ENCODE data around the gene DUSP15. TPM values are rescaled to one million over a fixed set of nuclear protein-coding genes. Genes with fewer than 3 reads are reported as not detected.
"Not testable (repeated sequence)": the region's sequence is repeated elsewhere in the genome, so short reads cannot be mapped to it uniquely, and the experiment has no call there.

Gene DUSP15
- total RNA-seq, 1 donor, result not detected

DNA sequence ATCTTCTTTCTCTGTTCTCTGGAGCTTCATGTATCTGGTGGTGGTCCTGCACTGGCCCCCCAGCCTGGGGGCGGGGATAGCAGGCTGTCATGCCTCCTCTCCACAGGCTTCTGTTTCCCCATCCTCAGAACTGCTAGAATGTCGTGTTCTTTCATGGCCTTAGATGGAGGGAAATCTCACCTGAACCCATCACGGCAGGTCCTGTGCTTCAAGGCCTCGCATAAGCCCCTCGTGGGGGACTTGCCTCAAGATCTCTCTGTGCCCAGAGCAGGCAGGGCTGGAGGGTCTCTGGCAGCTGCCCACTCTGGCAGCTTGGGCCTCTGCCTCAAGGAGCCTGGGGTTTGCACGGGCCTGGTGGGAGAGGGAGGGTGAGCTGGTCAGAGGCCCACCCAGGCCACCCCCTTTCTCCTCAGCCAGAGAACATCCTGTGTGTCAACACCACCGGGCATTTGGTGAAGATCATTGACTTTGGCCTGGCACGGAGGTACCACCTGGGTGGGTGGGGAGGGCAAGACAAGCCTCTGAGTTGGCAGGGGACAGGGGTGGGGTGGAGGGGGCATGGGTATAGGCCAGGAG, 39.8 kb downstream of the DUSP15 start:
- no peaks in the 10 kb centered on the region for H3K27me3 ChIP-seq (ENCODE audit: insufficient read depth, low read length)
- no peaks in the 10 kb centered on the region for H3K9me3 ChIP-seq (ENCODE audit: low read depth, low read length)
- H3K4me3 ChIP-seq (ENCODE audit: low read length), result no peak overlapping the region
- peaks cover 3% of the 10 kb centered on the region for H3K4me1 ChIP-seq (ENCODE audit: insufficient read depth, low read length)

DNA sequence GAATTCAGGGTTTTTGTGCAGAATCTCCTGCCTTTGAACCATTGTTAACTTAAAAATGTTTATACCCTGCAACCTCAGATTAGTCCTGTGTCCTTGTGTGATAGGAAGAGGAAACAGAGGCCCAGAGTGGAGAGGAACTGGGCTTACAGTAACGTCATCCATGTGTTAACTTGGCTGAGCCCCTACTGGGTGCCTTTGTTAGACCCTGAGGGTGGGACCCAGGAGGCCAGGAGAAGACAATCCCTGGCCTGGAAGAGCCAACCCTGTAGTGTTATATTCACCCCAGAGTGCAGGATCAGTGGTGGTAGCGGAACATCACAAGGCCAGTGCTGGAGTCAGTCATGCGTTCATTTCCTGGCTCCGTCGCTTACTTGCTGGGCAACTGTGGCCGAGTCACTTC, 40.6 kb downstream of the DUSP15 start:
- Histone ChIP-seq H3K9me3 (ENCODE audit: low read depth, low read length) (no peaks in the 10 kb centered on the region), H3K27me3 (ENCODE audit: insufficient read depth, low read length) (no peaks in the 10 kb centered on the region), H3K4me1 (ENCODE audit: insufficient read depth, low read length) (no peaks in the 10 kb centered on the region), H3K4me3 (ENCODE audit: low read length) (no peak overlapping the region)

DNA sequence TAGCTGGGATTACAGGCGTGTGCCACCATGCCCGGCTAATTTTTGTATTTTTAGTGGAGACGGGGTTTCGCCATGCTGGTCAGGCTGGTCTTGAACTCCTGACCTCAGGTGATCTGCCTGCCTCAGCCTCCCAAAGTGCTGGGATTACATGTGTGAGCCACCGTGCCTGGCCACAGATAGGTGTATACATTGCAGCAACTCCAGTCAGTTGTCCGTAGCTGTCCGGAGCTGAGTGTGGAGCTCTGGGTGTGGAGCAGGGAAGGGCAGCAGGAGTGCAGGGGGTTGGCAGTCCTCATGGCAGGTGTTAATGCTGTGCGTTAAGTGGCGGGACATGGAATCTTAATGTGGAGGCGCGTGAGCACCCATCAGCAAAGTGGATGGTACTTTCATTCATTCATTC, 42.3 kb downstream of the DUSP15 start:
- H3K9me3 ChIP-seq (ENCODE audit: low read depth, low read length); H3K27me3 ChIP-seq (ENCODE audit: insufficient read depth, low read length); H3K4me3 ChIP-seq (ENCODE audit: low read length); H3K4me1 ChIP-seq (ENCODE audit: insufficient read depth, low read length): not testable (repeated sequence)

DNA sequence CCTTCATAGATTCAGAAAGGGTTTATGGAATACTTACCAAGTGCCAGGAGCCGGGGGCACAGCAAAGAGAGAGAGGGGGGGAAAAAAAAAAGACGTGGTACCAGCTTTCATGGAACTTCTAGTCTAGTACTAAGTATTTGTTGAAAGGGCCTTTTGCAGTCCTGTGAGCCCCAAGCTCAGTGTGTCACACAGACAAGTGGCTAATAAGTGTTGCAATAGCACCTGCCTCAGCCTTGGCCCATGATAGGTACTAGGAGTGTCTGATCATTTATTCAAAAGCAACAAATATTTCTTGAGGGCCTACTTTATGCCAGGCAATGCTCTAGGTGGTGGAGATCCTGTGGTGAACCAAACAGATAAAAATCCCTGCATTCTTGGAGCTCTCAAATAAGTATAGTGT, 43.3 kb downstream of the DUSP15 start:
- no peaks in the 10 kb centered on the region for H3K27me3 ChIP-seq (ENCODE audit: insufficient read depth, low read length)
- H3K4me1 ChIP-seq (ENCODE audit: insufficient read depth, low read length), result peaks cover 7% of the 10 kb centered on the region
- H3K9me3 ChIP-seq (ENCODE audit: low read depth, low read length), result no peaks in the 10 kb centered on the region
- H3K4me3 ChIP-seq (ENCODE audit: low read length), result no peak overlapping the region

DNA sequence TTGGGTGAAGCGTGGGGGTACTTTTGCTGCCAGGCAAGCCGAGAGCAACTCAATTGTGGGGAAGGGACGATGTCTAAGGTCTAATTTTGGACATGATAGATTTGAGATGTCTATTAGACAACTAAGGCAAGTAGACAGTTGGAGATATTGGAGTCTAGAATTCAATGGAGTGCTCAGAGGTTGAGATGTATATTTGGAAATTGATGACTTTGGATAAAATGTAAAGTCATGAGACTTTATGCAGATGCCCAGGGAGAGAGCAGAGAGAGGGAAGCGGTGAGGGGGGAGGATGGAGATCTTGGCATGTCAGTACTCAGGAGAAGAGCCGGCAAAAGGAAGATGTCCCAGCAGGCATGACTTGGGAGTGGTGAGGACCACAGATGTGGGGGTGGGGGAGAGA, 44.3 kb downstream of the DUSP15 start:
- Histone ChIP-seq H3K27me3 (ENCODE audit: insufficient read depth, low read length) (no peaks in the 10 kb centered on the region), H3K4me1 (ENCODE audit: insufficient read depth, low read length) (peaks cover 7% of the 10 kb centered on the region), H3K9me3 (ENCODE audit: low read depth, low read length) (no peaks in the 10 kb centered on the region), H3K4me3 (ENCODE audit: low read length) (no peak overlapping the region)

DNA sequence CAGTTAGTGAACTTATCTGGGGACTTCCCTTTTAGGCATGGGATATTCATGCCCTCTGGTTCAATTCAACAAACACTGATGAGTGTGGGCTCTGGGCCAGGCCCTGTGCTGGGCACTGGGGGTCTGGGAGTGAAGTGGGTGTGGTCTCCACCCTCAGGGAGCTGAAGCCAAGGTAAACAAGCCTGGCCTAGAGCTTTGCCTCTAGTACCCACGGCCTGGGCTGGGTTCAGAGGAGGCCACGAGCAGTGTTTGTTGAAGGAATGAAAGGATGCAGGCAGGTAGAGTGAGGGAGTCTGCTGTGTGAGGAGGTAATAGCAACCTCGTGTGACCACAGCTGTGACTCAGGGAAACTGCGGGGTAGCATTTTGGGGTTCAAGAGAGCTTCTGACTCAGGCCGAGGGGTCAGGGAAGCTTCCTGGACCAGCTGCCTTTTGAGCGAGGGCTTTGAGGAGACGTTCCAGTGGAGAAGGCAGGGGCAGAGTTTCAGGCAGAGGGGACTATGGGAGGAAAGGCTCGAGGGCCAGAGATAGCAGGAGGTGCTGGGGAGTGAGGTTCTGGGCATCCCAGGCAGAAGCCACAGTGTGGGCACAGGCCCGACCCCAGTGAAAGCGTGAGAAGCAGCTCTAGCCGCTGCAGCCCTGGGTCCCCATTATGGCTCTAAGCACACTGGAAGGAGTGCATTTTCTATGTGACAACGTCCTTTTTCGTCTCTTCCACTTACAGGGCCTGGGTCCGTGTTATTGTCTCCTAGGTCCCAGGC, 45.6 kb downstream of the DUSP15 start:
- Histone ChIP-seq H3K4me1 (ENCODE audit: insufficient read depth, low read length) (peaks cover 7% of the 10 kb centered on the region), H3K9me3 (ENCODE audit: low read depth, low read length) (no peaks in the 10 kb centered on the region), H3K4me3 (ENCODE audit: low read length) (no peak overlapping the region), H3K27me3 (ENCODE audit: insufficient read depth, low read length) (no peaks in the 10 kb centered on the region)

DNA sequence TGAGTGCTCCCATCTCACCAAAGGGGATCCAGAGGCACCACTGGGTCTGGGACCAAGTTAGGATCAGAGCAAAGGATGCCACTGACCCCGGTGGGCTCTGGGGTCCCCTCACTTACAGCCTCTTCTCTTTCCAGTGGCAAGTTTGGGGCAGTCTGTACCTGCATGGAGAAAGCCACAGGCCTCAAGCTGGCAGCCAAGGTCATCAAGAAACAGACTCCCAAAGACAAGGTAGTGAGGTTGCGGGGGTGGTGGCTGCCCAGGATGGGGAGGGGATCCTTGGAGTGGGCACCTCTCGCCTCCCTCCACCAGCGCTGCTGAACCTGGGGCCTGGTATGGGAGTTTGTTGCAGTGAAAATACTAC, 46.2 kb downstream of the DUSP15 start:
- Histone ChIP-seq H3K27me3 (ENCODE audit: insufficient read depth, low read length) (no peaks in the 10 kb centered on the region), H3K9me3 (ENCODE audit: low read depth, low read length) (no peaks in the 10 kb centered on the region), H3K4me1 (ENCODE audit: insufficient read depth, low read length) (peaks cover 7% of the 10 kb centered on the region), H3K4me3 (ENCODE audit: low read length) (no peak overlapping the region)

DNA sequence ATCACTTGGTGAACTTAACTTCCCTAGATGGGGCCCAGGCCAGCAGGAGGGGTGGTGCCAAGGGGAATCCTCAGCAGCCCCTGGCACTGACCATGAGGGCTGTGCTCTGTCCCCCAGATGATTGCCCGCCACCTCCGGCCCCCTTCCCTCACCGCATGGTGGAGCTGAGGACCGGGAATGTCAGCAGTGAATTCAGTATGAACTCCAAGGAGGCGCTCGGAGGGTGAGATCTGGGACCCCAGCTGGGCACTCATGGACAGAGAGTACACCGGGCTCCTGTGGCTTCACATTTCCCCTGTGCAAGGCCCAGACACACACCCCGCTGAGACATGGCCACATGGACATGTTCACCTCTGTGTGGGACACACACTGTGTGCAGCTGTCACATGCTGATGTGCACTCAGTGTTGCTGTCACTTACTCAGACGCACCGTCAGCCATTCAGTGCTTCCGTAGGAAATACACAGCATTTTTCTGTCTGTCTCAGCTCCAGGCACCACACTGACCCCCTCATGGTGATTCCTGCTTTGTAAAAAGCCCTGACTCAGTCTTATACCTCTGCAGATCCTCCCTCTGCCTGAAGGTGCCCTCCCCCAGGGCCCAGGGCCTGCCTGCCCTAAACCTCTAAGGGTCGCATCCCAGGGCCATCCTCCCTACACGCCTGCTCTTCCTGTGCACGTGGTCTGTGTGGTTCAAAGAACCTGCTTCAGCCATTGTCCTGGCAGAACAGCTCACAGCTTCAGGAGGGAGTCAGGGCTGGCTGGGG, 46.8 kb downstream of the DUSP15 start:
- no peak overlapping the region for H3K4me3 ChIP-seq (ENCODE audit: low read length)
- H3K4me1 ChIP-seq (ENCODE audit: insufficient read depth, low read length), result peaks cover 7% of the 10 kb centered on the region
- H3K27me3 ChIP-seq (ENCODE audit: insufficient read depth, low read length), result no peaks in the 10 kb centered on the region
- H3K9me3 ChIP-seq (ENCODE audit: low read depth, low read length), result no peaks in the 10 kb centered on the region

DNA sequence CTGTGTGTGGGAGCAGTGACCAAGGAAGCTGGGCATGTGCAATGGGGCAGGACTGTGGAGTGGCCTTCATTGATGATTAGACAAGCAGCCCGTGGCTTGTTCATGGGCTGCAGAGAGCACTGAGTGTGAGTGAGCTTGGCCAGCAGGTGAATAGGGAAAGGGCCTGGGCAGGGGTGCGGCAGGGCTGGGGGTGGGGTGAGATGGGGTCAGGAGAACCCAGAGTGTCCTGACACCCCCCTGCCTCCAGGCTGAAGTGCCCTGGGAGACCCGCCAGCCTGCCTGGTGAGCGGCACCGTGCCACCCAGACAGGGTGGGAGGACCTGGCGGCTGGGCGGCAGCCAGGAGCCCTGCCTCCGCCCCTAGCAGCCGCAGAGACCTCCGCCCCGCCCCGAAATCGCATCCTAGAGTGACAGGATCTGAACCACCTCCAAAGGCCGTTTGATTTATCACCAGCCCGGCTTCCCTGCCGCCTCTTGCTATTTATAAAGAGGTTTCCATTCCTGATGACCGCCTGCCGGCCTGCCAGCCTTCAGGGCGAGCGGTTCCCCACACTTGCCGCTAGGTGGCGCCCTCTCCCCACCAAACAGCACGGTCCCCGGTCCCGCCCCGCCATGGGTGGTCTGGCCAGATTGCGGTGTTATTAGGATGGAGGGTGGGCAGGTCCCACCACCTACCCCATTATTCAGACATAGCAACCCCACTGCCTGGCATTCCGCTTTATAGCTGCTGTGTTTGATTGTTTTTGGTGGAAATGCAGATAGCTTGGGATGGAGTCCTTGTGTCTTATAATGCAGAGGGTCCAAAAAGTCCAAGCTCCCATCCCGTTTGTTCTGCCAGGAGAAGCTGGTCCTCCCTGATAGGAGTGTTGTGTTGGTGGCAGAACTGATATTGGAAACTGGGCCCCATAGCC, 47.7 kb downstream of the DUSP15 start:
- no peaks in the 10 kb centered on the region for H3K9me3 ChIP-seq (ENCODE audit: low read depth, low read length)
- H3K4me3 ChIP-seq (ENCODE audit: low read length), result no peak overlapping the region
- H3K27me3 ChIP-seq (ENCODE audit: insufficient read depth, low read length), result no peaks in the 10 kb centered on the region
- peaks cover 7% of the 10 kb centered on the region for H3K4me1 ChIP-seq (ENCODE audit: insufficient read depth, low read length)

DNA sequence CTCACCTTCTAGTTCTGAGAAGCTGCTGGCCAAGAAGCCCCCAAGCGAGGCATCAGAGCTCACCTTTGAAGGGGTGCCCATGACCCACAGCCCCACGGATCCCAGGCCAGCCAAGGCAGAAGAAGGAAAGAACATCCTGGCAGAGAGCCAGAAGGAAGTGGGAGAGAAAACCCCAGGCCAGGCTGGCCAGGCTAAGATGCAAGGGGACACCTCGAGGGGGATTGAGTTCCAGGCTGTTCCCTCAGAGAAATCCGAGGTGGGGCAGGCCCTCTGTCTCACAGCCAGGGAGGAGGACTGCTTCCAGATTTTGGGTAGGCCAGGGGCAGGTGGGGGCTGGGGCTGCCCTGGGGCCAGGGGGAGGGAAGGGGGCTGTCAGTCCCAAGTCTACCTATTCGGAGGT, 48.9 kb downstream of the DUSP15 start:
- Histone ChIP-seq H3K4me1 (ENCODE audit: insufficient read depth, low read length) (peaks cover 7% of the 10 kb centered on the region), H3K4me3 (ENCODE audit: low read length) (no peak overlapping the region), H3K9me3 (ENCODE audit: low read depth, low read length) (no peaks in the 10 kb centered on the region), H3K27me3 (ENCODE audit: insufficient read depth, low read length) (no peaks in the 10 kb centered on the region)

DNA sequence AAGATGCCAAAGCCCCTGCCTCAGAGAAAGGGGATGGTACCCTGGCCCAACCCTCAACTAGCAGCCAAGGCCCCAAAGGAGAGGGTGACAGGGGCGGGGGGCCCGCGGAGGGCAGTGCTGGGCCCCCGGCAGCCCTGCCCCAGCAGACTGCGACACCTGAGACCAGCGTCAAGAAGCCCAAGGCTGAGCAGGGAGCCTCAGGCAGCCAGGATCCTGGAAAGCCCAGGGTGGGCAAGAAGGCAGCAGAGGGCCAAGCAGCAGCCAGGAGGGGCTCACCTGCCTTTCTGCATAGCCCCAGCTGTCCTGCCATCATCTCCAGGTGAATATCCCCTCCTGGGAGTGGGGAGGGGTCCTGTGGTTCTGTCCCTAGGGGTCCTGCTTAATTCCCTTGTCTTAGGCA, 50.1 kb downstream of the DUSP15 start:
- no peaks in the 10 kb centered on the region for H3K27me3 ChIP-seq (ENCODE audit: insufficient read depth, low read length)
- no peaks in the 10 kb centered on the region for H3K9me3 ChIP-seq (ENCODE audit: low read depth, low read length)
- H3K4me1 ChIP-seq (ENCODE audit: insufficient read depth, low read length), result peaks cover 7% of the 10 kb centered on the region
- H3K4me3 ChIP-seq (ENCODE audit: low read length), result no peak overlapping the region

DNA sequence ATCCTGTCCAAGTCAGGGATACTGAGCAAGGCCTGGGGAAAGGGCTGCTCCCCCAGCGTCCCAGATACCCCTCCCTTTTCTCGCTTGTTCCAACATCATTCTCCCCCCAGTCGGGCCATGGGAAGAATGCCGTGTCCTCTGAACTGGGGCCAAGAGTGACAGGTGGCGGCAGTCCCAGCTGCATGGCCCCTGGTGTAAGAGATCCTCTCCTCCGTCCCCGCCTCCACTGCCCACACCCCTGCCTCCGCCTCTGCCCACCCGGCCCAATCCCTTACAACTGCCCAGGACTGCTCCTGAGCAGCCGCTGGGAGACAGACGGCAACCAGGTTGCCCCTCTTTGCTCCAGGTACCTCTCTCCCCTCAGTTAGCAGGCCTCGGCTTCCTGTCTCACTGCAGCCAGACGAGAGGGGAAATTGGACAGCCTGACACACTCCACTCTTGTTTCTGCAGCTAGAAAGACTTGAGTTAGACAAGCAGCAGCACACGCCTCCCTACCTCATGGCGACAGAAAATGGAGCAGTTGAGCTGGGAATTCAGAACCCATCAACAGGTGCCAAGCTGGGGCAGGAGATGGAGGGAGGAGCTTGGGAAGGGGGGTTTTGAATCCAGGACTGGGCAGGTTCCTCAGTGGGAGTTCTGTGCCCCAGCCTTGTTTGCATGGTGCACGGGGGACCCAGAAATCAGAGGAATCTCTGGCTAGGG, 51.1 kb downstream of the DUSP15 start, which contains the start of gene MYLK2:
MYLK2 (plus strand) TSS at position 274 of the 702 bp plus-strand sequence; CDS start at position 499, 225 bp downstream.
- H3K4me1 ChIP-seq (ENCODE audit: insufficient read depth, low read length), result peaks cover 7% of the 10 kb centered on the region
- no peaks in the 10 kb centered on the region for H3K9me3 ChIP-seq (ENCODE audit: low read depth, low read length)
- H3K27me3 ChIP-seq (ENCODE audit: insufficient read depth, low read length), result no peaks in the 10 kb centered on the region
- H3K4me3 ChIP-seq (ENCODE audit: low read length), result no peak within 1 kb of the TSS

DNA sequence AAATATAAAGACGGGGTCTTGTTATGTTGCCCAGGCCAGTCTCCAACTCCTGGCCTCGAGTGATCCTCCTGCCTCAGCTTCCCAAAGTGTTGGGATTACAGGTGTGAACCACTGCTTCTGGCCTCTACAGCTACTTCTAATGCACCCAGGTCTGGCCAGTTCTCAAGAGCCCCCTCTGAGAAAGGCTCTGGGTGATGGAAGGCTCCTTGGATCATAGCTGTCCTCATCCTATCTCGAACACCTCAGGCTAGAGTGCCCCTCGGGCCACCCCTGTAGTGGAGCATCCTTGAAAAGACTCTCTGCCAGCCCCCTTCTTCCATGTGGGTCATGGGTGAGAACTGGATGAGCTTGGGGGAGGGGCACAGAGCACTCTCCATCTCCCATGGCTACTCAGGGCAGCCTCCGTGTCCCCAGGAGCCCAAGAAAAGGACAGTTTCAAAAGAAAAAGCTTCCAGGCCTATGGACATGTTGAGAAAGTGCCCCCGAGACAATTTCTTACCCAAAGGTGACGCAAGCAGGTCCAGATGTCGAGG, 51.9 kb downstream of the DUSP15 start:
- H3K9me3 ChIP-seq (ENCODE audit: low read depth, low read length), result no peaks in the 10 kb centered on the region
- H3K4me1 ChIP-seq (ENCODE audit: insufficient read depth, low read length), result peaks cover 7% of the 10 kb centered on the region
- no peaks in the 10 kb centered on the region for H3K27me3 ChIP-seq (ENCODE audit: insufficient read depth, low read length)
- H3K4me3 ChIP-seq (ENCODE audit: low read length), result no peak overlapping the region

DNA sequence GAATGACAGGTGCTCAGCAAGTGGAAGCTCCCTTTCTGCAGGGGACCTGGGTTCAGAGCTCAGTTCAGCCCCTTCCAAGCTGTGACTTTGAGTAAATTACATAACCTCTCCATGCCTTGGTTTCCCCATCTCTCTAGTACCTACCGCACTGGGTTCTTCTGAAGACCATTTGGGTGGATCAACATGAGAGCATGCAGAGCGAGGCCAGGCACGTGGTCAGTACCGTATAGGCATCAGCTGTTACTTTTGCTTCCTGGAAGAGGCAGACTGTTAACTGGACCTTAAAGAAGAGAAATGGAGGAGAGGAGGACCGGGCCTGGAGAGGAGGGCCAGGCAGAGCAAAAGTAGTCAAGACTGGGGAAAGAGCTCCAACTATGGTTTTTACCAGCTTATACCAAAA, 52.9 kb downstream of the DUSP15 start:
- H3K4me3 ChIP-seq (ENCODE audit: low read length), result no peak overlapping the region
- H3K4me1 ChIP-seq (ENCODE audit: insufficient read depth, low read length), result peaks cover under 1% of the 10 kb centered on the region
- H3K9me3 ChIP-seq (ENCODE audit: low read depth, low read length), result no peaks in the 10 kb centered on the region
- no peaks in the 10 kb centered on the region for H3K27me3 ChIP-seq (ENCODE audit: insufficient read depth, low read length)
